Right lobe of liver (tissue), 4 donors: Measurements from ENCODE around the gene MAGI1.

ENCODE experiments used
- CTCF ChIP-seq, 4 donors: fragments of 200-600 bp in 3 of 4; fragments of 450-650 bp in 1 of 4; IDR thresholded peaks; one replicate each; pipeline versions ENCODE4 v1.5.1 to v1.8.0; 2016 to 2022; ENCODE audit warnings: antibody characterized with exemption in 4 of 4, mild to moderate bottlenecking in 2 of 4
- POLR2A ChIP-seq: fragments of 450-650 bp; IDR thresholded peaks from one replicate; pipeline ENCODE4 v1.6.1; 2017; ENCODE audit warnings: antibody characterized with exemption, mild to moderate bottlenecking
- donor health status: DM: no; HTN: no; CAD: no.
- donor health status: DM: no; HTN: no; CAD: no.
- donor health status: DM: no; HTN: yes; CAD: no.

- no peak for TF ChIP-seq CTCF (IDR thresholded peaks at IDR 0.05)
- TF ChIP-seq POLR2A: no peak
Observed at GRCh38 chr3:65856907-65857306, 181.8 kb downstream of the MAGI1 start.
